Muscle layer of duodenum (tissue), 2 donors: ENCODE data around the gene RSPH10B2.
"Not testable (repeated sequence)": the region's sequence is repeated elsewhere in the genome, so short reads cannot be mapped to it uniquely, and the experiment has no call there.

Experiments
- H3K27ac ChIP-seq: one replicate; pipeline ENCODE4 v1.7.0; 2013; ENCODE audit warnings: mild to moderate bottlenecking, low read length
- H3K27me3 ChIP-seq: one replicate; pipeline ENCODE4 v1.7.0; 2013; ENCODE audit warnings: low read depth, mild to moderate bottlenecking, control low read depth, low read length
- H3K36me3 ChIP-seq, 2 donors: one replicate each; pipeline ENCODE4 v1.7.0; 2013; ENCODE audit warnings: low read length in 2 of 2, control low read depth in 1 of 2, mild to moderate bottlenecking in 1 of 2; ENCODE audit not compliant: insufficient read depth in 2 of 2, control insufficient read depth in 1 of 2
- H3K4me1 ChIP-seq, 2 donors: one replicate each; pipeline ENCODE4 v1.7.0; 2013; ENCODE audit warnings: low read length in 2 of 2, mild to moderate bottlenecking in 2 of 2, control low read depth in 1 of 2, moderate library complexity in 1 of 2; ENCODE audit not compliant: insufficient read depth in 2 of 2, control insufficient read depth in 1 of 2
- H3K4me3 ChIP-seq, 2 donors: one replicate each; pipeline ENCODE4 v1.7.0; 2013; ENCODE audit warnings: low read length in 2 of 2, low read depth in 1 of 2, mild to moderate bottlenecking in 1 of 2
- H3K9me3 ChIP-seq, 2 donors: one replicate each; pipeline ENCODE4 v1.7.0; 2013; ENCODE audit warnings: low read length in 2 of 2, control low read depth in 1 of 2, mild to moderate bottlenecking in 1 of 2; ENCODE audit not compliant: control insufficient read depth in 1 of 2
- donor health status: healthy.

RSPH10B2 gene

DNA sequence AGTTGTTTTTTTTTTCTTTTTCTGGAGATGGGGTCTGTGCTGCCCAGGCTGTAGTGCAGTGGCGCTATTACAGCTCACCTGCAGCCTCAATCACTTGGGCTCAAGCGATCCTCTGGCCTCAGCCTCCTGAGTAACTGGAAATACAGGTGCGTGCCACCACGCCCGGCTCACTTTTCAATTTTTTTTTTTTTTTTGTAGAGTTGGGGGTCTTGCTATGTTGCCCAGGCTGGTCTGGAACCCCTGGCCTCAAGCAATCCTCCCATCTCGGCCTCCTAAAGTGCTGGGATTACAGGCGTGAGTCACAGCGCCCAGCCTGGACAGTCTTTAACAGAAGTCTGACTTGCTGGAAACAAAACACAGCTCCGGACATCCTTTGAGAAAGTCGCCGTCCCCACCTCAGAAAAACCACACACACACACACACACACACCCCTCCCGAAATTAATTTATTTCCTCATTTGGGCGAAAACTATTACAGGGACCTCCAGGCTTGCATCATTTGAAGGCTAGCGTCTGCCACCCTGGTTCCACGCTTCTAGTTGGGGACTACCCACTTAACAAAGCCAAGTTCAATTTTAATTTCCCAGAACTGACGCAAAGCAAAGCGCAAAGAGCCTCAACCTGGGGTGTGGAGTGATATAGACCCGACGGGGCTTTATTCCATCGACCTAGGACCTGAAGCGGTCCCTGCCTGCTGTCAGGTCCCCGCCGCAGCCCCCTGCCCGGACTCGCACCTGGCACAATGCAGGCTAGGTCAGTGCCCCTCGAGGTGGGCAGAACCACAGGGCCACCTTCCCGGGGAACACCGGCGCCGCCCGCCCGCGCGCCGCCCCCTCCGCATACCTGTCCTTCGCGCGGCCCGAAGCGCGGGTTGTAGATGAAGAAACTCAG, 71.6 kb downstream of the RSPH10B2 start:
- peak overlapping the region in 1 of 2 donors; percentile 54 for H3K4me3 ChIP-seq
- H3K36me3 ChIP-seq, H3K4me1 ChIP-seq, H3K9me3 ChIP-seq, H3K27ac ChIP-seq, H3K27me3 ChIP-seq: not testable (repeated sequence)

DNA sequence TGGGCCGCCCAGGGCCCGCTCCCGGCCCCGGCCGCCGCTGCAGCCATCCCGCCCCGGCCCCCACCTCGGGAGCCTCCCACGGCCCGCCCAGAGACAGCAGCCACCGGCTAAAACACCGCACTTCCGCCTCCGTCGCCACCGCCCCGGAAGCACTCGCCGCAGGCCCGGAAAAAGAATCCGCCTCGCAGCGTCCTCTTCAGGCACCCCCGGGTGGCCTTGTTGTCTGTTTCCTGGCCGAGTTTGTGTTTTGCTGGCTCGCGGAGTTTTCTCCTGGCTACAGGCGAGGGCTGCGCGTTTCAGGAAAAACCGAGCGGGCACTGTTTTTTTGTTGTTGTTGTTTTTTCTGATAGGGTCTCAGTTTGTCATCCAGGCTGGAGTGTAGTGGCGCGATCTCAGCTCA, 72.2 kb downstream of the RSPH10B2 start, which contains the start of gene CCZ1B:
Gene CCZ1B (minus strand): TSS at position 125 of the 400 bp plus-strand sequence. CDS start 78 bp downstream, at position 47.
- not testable (repeated sequence) for H3K27ac ChIP-seq, H3K9me3 ChIP-seq, H3K36me3 ChIP-seq, H3K27me3 ChIP-seq, H3K4me1 ChIP-seq
- peak within 1 kb of the TSS in 1 of 2 donors; percentile 54 for H3K4me3 ChIP-seq

DNA sequence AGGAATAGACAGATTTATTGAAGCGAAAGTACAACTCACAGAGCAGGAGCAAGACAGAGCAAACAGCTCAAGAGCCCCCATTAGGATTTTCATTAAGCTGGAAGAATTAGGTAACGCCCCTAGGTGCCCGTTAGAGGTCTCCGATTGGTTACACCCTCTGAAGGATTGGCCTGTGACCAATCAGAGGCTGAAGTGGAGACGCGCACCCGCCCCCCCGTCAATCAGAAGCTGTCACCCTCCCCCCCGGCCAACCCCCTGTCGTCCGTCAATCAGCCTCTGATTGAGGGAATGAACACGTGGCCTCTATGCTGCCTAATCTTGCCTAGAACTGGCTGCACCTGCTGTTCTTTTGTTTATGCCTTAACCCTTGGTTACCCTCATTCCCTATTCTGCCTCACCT, 73.3 kb downstream of the RSPH10B2 start:
- H3K9me3 ChIP-seq, H3K4me3 ChIP-seq, H3K27me3 ChIP-seq, H3K27ac ChIP-seq, H3K36me3 ChIP-seq, H3K4me1 ChIP-seq: not testable (repeated sequence)

DNA sequence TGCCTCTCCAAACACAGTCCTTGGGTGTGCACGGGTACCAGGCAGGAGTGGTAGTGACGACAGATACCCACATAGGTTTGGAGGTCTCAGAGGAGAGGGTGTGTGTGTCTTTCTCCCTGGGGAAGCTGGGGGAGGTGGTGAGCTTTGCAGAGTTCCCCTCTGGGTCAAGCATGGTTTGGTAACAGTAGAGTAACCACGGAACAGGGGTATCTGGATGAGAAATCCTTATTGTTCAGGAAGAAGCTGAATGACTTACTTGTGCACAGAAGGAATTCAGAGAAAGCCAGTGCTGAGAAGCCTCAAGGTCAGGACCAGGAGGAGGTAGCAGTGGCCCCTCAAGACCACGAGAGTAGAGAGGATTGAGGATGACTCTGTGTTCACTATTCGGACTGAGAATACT, 75.7 kb downstream of the RSPH10B2 start:
- H3K27me3 ChIP-seq, H3K4me3 ChIP-seq, H3K36me3 ChIP-seq, H3K27ac ChIP-seq, H3K9me3 ChIP-seq, H3K4me1 ChIP-seq: not testable (repeated sequence)

DNA sequence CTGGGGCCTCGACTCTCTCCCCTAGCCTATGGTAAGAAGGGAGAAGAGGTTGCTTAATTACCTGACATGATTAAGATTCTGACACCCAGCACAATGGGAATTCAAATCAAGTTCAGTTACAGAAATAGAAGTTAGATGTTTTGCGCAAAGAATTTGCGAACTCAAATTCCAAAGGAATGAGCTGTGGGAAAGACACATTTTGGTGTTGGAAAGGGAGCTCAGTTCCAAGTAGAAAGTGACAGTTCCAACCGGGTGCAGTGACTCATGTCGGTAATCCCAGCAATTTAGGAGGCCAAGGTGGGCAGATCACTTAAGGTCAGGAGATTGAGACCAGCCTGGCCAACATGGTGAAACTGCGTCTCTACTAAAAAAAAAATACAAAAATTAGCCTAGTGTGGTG, 76.1 kb downstream of the RSPH10B2 start:
- not testable (repeated sequence) for H3K4me1 ChIP-seq, H3K9me3 ChIP-seq, H3K36me3 ChIP-seq, H3K27me3 ChIP-seq, H3K27ac ChIP-seq, H3K4me3 ChIP-seq

DNA sequence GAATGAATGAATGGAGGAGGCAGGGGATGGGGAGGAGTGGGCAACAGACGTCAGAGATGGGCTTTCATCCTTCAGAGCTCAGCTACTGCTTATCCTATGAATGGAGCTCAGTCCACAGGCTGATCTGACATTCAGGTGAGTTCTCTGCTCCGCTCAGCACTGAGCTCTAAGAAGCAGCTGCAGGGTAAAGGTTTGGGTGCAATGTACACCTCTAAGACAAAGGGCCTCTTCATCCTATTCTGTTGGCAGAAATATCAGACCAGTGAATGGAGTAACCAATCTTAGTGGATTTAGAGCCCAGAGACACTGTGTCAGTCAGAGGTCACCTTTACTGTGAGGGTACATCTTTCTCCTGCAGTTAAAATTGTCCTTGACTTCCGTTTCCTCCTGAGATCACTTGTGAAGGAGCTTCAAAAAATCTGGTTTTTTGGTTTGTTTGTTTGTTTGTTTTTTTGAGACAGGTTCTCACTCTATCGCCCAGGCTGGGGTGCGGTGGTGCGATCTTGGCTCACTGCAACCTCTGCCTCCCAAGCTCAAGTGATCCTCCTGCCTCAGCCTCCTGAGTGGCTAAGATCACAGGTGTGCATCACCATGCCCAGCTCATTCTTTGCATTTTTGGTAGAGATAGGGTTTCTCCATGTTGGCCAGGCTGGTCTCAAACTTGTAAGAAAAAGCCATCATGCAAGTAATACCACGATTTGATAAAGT, 77.3 kb downstream of the RSPH10B2 start:
- Histone ChIP-seq H3K27ac (no peak overlapping the region), H3K4me3 (no peak overlapping the region), H3K4me1 (no peaks in the 10 kb centered on the region), H3K36me3 (no peaks in the 10 kb centered on the region), H3K9me3 (no peaks in the 10 kb centered on the region), H3K27me3 (no peaks in the 10 kb centered on the region)

DNA sequence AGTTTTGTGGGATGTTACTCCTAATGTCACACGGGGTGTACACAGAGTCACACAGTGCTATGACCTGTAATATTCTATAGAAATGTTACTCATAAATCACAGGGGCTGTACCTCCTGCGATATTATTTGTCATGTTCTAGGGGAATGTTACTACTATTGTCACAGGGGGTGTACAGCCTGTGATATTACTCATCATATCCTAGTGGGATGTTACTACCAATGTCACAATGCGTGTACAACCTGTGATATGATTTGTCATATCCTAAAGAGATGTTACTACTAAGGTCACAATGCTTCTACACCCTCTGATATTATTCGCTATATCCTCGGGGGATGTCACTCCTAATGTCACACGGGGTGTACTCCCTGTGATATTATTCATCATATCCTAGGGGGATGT, 79.7 kb downstream of the RSPH10B2 start:
- H3K36me3 ChIP-seq = no peaks in the 10 kb centered on the region
- no peaks in the 10 kb centered on the region for H3K9me3 ChIP-seq
- no peaks in the 10 kb centered on the region for H3K27me3 ChIP-seq
- no peak overlapping the region for H3K27ac ChIP-seq
- H3K4me1 ChIP-seq = no peaks in the 10 kb centered on the region
- H3K4me3 ChIP-seq = no peak overlapping the region

DNA sequence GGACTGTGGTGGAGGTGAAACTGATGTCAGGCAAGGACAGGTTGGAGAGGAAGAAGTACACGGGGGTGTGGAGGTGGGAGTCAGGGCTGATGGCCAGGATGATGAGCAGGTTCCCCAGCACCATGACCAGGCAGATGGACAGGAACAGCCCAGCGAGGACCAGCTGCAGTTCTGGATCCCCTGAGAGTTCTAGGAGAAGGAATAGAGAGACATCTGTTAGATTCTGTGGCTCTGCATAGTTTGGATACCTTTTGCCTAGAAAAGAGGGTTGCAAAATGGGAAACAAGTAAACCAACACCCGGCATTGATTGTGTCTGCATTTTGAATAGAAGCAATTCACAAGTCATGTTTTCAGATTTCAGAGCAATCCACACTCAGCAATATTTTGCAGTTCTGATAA, 81.6 kb downstream of the RSPH10B2 start:
- H3K36me3 ChIP-seq, H3K27me3 ChIP-seq, H3K9me3 ChIP-seq, H3K27ac ChIP-seq, H3K4me1 ChIP-seq, H3K4me3 ChIP-seq: not testable (repeated sequence)

DNA sequence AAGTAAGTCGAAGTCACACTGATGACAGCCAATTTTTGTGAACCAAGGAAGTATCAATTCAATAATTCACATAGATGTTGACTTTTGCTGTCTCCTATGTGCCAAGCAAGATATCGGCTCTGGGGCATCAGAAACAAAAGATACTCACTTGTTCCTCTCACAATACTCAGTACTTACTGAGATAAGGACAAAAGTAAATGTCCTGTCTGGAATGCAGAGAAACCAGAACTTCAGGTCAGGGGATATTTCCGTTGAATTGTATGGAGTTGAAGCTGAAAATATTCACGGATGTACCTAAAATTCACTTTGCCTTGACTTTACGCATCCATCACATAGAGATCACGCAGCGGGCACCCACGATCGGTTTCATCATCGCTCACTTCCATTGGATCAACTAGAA, 83.2 kb downstream of the RSPH10B2 start:
- H3K36me3 ChIP-seq, H3K27me3 ChIP-seq, H3K4me1 ChIP-seq, H3K4me3 ChIP-seq, H3K27ac ChIP-seq, H3K9me3 ChIP-seq: not testable (repeated sequence)

DNA sequence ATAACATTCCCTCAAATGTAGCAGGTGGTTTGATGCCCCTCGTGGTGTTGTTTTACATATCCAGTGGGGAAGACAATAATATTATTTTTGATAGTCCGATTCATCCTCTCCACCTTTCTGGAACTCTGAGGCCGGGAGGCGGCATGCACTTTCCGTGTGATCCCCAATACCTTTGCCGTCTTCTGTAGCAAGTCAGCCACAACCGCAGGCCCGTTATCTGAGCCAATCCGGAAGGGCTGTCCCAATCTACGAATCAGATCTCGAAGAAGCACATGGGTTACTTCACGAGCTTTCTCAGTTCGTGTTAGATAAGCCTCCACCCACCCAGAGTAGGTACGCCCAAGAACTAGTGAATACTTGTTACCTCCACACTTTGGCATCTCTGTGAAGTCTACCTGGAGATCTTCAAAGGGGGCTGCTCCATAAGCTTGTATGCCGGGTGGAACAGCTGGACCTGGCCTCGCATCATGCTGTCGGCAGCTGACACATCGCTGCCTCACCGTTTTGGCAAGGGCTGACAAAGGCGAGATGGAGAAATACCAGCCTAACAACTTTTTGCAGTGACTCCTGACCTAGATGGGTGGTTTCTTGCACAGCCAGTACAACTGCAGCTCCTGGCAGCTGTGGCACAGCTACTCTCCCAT, 88.5 kb downstream of the RSPH10B2 start:
- not testable (repeated sequence) for H3K4me3 ChIP-seq, H3K4me1 ChIP-seq, H3K36me3 ChIP-seq, H3K27me3 ChIP-seq, H3K9me3 ChIP-seq, H3K27ac ChIP-seq

DNA sequence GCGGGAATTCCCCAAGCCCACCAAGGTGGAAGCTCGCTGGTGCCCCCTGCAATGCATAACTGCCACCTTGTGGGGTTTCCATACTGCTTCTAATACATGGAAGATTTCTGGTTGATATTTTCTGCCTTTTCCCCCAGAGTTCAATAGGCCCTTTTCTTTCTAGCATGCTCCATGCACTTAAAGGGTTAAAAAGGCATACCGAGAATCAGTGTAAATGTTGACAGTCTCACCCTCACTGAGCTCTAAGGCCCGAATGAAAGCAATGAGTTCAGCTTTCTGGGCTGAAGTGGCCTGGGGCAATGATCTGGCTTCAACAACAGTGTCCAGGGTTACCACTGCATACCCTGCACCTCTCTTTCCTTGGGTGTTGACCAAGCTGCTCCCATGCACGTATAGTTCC, 89.2 kb downstream of the RSPH10B2 start:
- not testable (repeated sequence) for H3K27me3 ChIP-seq, H3K4me1 ChIP-seq, H3K4me3 ChIP-seq, H3K36me3 ChIP-seq, H3K9me3 ChIP-seq, H3K27ac ChIP-seq
